GM21381 (cell line): ENCODE results near the gene BASP1.
A peak's percentile ranks its signal among the peaks of the same experiment; 100 is the strongest.
"Not testable (repeated sequence)": the region's sequence is repeated elsewhere in the genome, so short reads cannot be mapped to it uniquely, and the experiment has no call there.

Experiments used
- ATAC-seq: cut with Tn5 transposase; IDR thresholded peaks from one replicate; pipeline ENCODE4 v1.9.1; 2021; ENCODE audit warnings: mild to moderate bottlenecking, moderate library complexity; ENCODE audit not compliant: unreplicated experiment

Gene BASP1

DNA sequence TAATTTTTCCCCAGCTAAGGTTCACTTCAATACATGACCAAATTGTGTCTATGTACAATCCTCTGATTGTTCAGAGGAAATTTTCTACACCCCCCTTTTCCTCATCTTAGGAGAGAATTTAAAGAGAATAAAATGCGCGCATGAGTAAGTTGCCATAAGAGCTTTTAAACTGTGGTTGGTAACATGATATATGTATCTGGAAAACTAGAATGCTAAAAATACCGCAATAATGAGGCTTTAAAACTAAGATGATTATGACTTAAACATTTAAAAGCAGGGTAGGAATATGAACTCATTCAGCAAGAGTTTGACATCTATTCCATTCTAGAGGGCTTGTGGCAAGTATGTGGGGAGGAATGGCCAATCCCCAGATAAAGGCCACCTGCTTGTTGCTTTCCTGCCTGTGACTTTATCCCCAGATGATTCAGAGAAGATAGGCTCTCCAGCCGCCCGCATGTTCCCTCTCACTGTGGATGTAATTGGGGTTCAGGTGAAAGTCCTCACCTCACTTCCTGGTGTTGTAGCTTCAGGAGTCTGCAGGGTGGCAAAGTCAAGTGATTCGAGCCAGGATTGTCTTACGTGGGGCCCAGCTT is 26.5 kb upstream of the BASP1 start:
- no peak for ATAC-seq

DNA sequence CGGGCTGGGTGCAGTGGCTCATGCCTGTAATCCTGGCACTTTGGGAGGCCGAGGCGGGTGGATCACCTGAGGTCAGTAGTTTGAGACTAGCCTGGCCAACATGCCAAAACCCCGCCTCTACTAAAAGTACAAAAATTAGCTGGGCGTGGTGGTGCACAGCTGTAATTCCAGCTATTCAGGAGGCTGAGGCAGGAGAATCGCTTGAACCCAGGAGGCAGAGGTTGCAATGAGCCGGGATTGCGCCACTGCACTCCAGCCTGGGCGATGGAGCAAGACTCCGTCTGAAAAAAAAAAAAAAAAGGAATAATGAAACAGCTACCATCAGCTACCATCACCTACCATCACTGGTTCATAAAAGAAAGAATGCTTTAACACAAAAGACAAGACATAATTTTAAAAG is 25.9 kb upstream of the BASP1 start:
- not testable (repeated sequence) for ATAC-seq

DNA sequence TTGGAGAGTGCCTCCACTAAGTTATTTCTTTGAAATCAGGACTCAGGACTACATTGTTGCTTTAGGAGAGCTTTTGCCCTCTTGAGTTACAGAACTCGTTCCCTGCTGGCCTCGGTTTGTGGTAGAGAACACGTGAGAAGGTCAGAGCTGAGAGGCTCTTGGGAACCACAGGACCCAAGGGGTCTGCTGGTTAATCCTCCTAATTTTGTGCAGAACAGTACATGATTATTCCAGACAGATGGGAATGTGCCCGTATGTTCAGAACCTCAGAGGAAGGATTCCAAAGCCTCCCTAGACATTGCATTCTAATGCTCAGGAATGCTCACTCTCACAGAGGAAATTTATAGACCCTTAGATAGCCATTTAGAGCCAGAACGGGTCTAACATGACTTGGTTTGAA is 25.2 kb upstream of the BASP1 start:
- no peak for ATAC-seq

DNA sequence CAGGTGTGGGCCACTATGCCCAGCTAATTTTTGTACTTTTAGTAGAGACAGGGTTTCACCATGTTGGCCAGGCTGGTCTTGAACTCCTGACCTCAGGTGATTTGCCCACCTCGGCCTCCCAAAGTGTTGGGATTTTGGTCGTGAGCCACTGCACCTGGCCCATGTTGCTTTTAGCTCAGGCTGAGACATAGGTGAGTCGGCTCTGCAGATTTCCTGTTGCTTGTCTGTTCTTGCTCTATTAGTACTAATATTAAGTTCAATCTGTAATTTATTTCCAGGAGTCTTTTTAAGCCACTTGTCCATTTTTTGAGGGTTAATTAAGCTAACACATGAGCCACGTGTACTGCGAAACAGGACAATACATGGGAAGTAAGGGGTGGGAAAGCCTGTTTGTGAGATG is 21.4 kb upstream of the BASP1 start:
- ATAC-seq = no peak

DNA sequence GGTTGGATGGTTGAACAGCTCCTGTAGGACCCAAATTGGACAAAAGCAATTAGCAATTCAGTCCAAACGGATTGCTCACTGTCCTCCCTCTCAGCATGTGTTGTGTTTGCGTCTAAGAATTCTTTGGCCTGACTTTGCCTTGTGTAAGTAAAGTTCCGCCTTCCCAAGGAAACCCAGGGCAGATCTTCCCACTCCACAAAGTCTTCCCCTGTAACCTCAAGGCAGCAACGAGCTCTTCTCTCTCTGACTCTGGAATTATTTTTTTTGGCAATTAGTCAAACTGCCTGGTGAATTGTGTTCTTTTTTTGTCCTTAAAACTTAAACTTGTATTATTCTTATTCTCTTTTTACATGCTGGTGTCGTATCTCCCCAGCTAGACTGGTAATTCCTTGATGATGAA is 20.7 kb upstream of the BASP1 start:
- no peak for ATAC-seq

DNA sequence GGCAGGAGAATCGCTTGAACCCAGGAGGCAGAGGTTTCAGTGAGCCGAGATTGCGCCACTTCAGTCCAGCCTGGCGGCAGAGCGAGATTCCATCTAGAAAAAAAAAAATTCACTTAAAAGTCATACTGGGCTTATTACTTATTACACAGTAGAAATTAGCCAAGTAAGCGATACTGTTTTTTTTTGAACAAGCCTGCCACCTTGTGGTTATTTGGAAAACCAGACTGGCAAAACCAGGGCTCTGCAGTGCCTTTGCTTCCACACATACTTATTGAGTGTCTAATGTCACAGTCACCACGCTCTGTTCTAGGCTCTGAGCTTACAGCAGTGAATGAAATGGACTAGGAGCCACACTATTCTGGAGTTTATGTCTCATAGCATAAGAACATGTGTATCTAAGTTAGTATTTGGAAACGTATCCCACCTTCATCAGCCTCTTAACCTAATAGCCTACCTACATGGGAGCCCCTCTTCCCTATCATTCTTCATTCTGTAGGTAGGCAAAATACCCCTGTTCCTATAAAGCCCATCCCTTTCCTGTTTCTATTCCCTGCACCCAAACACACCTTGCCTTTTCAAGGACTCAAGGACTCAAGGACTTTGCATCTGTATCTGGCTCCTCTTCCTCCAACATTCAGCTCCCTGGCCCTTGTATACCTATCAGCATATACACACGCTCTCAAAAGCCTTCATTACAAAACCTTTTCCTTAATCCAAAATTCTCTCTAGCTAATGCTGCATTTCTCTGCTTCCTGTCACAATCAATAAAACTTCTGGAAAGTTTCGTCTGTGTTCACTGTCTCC is 13.9 kb upstream of the BASP1 start:
- no peak for ATAC-seq

DNA sequence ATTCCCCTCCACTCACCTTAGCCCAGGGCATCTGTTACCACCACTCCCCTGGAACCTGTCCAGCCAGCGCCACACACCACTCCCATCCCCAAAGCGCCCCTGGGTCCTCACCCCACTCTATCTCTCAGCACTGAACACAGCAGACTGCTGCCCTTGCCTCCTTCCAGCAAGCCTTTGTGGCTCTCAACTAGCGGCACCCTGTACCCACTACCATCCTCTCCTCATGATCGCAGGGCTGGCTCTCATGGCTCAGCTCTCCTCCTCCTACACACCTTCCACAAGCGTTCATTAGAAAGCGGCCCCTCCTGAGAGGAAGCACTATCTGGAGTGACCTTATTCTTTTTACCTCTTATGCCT is 13.3 kb upstream of the BASP1 start:
- ATAC-seq = no peak

DNA sequence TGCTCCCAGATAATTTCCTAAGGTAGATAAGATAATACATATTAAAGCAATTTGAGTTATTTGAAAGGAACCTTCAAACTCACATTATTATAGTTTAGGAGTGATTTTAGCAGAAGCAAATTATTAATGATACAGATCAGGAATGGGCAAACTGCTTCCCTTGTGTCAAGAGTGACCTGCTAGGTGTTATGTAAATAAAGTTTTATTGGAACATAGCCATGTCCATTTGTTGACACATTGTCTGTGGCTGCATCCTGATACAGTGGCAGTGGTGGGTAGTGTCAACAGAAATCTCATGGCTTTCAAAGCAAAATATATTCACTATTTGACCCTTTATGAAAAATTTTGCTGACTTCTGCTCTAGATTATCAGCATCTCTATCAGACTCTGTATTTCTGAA is 11.4 kb upstream of the BASP1 start:
- ATAC-seq = no peak

DNA sequence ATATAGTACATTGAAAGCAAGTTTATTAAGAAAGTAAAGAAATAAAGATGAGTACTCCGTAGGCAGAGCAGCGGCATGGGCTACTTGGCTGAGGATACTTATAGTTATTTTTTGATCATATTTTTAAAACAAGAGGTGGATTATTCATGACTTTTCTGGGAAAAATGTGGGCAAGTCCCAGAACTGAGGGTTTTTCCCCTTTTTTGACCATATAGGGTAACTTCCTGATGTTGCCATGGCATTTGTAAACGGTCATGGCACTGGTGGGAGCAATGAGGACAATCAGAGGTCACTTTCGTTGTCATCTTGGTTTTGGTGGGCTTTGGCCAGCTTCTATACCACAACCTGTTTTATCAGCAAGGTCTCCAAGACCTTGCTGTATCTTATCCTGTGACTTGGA is 5.2 kb upstream of the BASP1 start:
- ATAC-seq = no peak

DNA sequence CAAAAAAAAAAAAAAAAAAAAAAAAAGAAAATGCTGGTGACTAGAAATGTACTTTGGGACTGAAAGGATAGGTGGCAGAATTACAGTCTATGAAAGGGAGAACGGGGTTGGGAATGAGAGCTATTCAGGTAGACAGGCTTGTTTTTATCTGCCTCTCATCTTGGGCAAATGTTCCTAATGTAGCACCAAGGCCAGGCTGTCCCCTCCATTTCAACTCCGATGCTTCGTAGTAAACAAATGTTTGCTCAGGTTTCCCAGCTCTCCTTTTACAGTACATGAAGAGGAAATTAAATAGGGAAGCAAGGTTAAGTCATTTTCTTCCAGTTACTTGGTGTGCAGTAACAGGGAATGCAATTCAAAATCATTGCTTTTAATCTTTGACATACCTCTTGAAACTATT is 4.4 kb upstream of the BASP1 start:
- ATAC-seq = no peak

DNA sequence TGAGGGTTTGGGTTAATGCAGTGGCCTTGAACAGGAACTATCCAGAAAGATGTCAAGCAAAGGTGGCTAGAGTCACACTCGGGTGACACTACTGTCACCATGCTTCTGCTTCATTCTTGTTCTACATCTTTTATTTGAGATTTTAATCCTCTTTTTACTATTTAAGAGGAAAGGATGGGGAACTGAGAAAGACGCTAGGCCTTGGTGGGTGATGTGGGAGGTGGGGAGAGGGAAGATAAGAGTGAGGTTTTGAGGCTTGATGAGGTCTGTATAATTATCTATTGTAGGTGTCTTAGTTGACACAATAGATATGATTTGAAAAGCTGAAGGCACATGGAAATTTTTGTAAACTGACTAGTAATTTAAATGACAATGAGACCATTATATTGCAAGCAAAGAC is 3.5 kb upstream of the BASP1 start:
- ATAC-seq = no peak

DNA sequence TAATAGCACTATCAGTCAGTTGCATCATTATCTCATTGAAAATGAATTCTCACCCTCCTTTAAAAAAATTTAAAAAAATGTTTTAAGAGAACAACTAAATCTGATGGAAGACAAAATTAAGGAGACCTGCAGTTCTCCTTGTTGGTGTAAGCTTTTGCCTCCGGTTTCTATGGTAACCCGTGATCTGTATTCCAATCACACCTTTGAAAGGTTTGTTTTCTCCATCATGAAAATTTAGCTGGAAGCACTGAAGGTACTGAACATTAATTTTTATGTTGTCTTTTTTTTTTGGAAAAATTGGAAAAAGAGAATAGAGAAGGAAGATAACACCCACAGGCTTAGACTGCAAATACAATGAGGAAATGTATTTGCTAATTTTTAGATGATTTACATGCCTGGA is 2.5 kb upstream of the BASP1 start:
- no peak for ATAC-seq

DNA sequence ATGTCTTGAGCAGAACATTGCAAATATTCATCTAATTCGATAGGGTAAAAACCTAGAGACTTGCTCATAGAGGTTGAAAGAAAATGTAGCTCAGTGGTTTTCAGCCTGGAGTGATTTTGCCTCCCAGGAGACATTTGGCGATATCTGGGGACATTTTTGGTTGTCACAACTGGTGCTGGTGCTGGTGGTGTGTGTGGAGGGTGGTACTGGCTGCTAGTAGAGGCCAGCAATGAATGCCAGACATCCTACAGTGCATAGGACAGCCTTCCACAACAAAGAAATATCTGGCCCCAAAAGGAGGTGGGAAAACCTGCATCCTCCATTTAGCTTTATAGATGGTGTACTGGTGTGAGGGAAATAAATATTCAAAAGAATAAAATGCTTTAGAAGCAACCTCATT is 2.1 kb upstream of the BASP1 start:
- ATAC-seq = no peak

DNA sequence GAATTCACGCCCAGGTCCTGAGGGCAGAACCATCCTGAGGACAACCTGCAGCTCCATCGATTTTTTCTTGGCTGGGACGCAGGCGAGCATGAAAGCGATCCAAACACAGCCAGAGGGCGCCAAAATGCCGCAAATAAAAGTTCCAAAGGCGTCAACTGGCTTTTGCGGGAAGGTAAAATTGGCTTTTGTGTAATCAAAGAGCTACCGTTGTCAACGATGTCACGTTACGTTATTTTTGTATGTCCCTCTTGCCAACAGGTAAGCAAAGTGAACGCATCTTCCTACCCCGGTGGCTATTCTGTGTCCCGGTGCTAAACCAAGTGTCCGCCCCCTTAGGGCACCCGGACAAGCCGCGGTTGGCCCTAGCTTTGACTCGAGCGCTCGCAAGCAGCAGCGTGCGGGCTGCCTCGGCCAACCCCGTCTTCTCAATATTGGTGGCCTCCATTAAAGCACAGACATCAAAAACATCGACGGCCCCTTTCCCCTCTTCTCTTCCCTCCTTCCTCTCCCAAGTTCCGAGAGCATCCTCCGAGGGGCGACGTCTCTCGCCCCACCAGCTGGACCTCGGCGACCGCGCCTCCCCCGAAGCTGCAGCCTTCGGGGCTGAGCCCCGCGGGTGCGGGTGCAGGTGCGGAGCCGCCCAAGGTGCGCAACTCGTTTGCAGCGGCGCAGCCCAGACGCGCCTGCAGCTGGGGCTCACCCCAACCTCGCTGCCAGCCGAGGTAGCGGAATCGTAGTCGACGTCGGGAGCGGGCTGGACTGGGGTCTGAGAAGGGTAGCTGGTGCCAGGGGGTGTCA is 1.1 kb upstream of the BASP1 start:
- ATAC-seq = peak; percentile 36

DNA sequence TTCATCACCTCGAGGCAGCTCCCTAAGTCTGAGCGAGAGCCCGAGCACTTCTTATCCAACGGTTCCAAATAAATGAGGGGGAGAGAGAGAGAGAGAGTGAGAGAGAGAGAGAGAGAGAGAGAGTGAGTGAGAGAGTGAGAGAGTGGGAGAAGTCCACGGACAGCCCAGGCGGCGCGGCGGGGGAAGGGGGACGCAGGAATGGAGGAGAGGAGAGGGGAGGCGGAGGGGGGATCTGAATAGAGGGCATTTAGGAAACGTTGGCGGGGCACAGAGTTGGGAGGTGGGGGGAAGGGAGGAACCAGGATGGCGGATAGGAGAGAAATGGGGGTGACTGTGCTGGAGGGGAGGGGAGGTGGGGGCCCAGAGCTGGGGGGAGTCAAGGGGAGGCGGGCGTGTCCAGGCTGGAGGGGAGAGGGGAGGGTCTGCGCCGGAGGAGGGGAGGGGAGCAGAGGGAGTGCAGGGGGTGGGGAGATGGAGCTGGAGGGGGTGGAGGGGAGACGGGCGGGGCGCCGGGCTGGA is 398 bp upstream of the BASP1 start:
- ATAC-seq = no peak

DNA sequence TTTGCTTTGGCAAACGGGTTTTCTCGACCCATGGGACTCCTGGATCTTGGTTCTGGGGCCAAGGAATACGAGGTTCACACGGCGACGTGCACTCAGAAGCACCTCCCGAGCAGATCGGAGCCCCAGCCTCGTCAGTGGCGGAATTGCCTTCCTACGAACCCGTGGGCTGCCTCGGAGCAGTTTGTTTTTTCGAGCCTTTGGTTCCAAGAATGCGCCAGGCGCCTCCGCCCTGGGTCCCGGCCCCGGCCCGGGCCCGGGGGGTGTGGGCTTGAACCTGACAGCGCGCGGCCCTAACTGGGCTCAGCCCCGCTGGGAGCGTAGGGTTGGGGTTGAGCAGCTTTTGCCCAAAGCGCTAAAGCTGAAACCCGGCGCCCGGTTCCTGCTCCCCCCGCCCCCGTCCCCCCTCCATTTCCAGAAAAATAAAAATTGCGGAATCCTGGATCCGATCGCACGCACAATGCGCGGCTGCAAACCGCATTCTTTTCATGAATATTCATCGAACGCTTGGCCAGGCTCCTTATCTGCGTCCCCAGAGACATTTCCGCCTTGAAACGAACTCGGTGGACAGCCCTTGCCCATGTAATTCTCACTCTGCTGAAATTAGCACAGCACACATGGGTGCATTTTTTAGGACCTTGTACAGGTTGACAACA is 1.0 kb downstream of the BASP1 start:
- peak; percentile 28 for ATAC-seq

DNA sequence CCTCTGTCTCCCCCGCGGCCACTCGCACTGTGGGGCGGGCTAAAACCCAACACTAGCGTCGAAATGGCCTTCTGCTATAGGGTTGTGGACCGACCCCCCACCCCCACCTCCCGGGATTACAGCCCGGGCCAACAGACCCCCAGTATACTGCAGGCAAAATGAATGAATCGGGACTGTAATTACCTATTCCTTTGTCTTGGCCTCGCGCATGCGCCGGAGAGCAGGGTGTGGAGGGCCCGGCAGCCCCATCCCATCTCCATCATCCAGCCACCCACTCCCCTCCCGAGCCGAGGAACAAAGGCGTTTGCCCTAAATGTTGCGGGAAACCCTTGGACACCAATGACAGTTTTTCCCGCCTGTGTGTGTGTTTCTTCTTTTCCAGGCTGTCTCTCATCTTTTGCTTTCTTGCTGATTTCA is 1.6 kb downstream of the BASP1 start:
- peak; percentile 11 for ATAC-seq

DNA sequence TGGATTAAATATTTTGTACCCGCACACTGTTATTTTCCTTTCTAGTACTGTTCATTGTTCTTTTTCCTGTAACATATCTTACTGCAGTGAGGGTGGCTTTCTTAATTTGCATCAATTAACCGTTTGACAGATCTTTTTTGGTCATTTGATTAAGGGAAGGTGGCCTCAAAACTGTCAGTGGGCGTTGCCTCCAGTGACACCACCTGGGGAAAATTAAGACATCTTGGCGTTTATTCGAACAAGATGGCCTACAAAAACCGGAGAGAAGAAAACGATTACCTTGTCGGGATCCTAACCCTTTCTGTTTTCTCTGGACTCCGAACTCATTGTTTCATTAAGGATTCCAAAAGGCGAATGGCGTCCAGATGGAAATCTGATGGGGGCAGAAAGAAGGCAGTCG is 2.0 kb downstream of the BASP1 start:
- no peak for ATAC-seq

DNA sequence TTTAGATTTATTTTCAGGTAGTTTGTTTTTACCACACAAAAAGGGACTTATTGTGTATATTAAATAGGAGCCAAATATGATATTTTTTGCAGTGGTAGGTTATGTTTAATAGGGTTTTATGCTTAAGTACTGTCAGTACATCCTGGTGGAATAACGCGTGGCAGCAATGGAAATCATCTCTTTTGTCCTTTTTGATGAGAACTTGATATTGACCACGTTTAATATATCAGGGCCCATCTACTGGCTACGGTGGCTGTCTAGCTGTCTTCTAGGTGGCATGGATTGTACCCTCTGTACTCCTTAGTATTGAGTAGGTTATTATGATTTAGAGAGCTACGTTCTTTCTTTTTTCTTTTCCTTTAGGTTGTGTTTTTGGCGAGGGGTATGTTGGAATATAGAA is 2.6 kb downstream of the BASP1 start:
- ATAC-seq = no peak

DNA sequence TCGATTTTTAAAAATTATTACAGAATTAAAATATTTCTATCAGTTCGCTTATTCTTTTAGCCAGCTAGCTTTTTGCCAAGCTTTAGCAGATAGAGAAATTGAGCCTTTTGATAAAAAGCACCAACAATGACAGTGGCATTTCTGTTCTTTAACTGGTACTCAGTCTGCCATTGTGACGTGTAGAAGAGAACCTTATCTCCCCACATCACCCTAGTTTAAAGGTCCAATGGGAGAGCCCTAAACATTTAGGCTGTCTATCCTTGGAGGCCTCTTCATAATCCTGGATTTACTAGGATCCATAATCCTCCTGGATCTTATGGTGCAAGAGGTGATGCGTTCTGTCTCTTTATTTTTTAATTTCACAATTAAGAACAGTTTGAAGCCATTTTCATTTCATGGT is 3.0 kb downstream of the BASP1 start:
- ATAC-seq = no peak

DNA sequence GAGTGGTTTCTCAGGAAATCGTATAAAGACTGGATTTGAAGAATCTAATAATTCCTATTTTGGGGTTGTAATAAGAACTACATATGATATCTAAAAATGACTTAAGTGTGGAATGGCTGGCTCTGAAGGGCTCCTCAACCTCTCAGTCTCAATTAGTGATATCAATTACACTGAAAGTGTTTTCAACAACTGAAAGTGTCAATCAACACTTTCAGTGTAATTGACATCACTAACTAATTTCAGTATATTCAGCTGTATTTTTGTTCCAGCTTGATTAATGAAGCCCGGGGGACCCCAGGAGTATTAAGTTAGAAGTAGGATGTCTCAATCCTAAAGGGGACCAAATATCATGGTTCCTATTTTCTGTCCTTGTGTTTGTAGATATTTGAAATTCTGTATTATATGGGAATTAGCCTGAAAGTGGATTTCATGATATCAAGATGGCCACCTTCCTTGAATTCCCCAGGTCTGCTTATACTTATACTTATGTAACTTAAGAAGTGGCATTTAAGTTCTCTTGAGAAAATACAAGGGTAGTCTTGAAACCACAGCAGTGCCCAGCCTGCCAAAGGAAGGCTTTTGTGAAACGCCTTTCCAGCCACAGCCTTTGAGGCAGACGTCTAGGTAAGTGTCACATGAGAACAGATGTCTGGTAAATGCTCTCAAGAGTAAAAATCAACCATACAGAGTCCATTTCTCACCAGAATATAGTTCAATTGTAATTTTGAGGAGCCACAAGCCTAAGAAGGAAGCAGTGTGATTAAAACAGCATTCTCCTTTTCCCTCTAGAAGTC is 4.6 kb downstream of the BASP1 start:
- ATAC-seq = peak; percentile 24
